ENCODE measurements around the gene TSGA10.
"Not testable (repeated sequence)": the region's sequence is repeated elsewhere in the genome, so short reads cannot be mapped to it uniquely, and the experiment has no call there.

The TSGA10 gene, protein sequence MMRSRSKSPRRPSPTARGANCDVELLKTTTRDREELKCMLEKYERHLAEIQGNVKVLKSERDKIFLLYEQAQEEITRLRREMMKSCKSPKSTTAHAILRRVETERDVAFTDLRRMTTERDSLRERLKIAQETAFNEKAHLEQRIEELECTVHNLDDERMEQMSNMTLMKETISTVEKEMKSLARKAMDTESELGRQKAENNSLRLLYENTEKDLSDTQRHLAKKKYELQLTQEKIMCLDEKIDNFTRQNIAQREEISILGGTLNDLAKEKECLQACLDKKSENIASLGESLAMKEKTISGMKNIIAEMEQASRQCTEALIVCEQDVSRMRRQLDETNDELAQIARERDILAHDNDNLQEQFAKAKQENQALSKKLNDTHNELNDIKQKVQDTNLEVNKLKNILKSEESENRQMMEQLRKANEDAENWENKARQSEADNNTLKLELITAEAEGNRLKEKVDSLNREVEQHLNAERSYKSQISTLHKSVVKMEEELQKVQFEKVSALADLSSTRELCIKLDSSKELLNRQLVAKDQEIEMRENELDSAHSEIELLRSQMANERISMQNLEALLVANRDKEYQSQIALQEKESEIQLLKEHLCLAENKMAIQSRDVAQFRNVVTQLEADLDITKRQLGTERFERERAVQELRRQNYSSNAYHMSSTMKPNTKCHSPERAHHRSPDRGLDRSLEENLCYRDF

GRCh38 chr2:99154643-99155536 lies at the start of gene TSGA10, which contains the start of gene LIPT1:
TSS of gene TSGA10 (minus strand) at chr2:99154942. CDS start at chr2:99109439, 45,503 bp downstream.
TSS of gene LIPT1 (plus strand) at chr2:99154967. CDS start at chr2:99161958, 6,991 bp downstream.
- peak; percentile 95 for DNase-seq (ENCODE audit: low spot score)

DNA sequence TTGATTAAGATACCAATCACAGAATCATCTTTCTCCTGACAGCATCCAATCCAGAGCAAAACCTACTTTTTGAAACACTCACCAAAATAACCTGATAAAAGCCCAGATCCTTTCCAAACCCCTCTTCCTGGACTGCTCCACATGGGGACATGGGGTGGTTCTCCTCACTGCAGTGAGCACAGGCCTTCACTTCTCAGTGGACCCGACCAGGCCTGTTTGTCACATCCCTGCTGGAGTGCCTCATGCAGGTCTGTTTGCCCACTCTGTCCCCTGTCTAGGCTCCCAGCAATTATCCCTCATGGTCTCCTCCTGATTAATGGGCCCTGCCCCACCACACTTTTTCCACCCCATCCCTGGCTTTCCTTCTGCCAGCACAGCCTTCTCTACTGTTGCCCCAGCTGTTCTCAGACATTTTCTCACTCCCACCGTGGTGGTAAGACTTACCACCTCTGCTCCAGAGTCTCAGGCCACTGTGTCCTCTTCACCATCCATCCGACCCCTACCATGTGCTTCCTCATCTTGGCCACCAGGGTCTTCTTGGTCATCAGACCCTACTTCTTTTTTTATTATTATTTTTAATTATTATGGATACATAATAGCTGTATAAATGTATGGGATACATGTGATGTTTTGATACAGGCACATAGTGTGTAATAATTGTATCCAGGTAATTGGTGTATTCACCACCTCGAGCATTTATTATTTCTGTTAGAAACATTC lies 47.4 kb upstream of the TSGA10 start:
- DNase-seq (ENCODE audit: low spot score): no peak

DNA sequence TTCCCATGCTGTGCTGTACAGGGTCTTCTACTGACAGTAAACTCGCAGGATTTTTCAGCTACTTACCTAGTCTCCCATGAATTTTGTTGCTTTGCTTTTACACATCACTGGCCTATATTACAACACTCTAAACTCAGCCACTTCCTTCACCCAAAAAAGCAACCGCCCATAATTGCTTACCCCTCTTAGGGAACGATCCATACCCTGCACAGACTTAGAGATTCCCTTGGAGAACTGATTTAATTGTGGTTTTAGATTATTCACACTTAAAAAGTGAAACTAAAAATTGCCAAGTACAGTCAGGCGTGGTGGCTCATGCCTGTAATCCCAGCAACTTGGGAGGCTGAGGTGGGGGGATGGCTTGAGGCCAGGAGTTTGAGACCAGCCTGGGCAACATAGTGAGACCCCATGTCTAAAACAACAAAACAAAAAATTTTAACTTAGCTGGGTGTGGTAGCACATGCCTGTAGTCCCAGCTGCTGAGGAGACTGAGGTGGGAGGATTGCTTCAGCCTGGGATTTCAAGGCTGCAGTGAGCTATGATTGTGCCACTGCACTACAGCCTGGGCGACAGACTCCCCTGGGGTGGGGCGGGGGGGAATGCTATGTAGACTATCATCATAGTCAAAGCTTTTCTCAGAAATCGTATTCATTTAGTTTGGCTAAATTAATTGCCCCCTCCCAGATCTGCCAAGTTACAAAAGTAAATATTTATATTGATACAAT lies 45.5 kb upstream of the TSGA10 start:
- DNase-seq (ENCODE audit: low spot score): no peak

GRCh38 chr2:99198103-99198841 lies 43.5 kb upstream of the TSGA10 start:
- DNase-seq (ENCODE audit: low spot score): no peak

DNA sequence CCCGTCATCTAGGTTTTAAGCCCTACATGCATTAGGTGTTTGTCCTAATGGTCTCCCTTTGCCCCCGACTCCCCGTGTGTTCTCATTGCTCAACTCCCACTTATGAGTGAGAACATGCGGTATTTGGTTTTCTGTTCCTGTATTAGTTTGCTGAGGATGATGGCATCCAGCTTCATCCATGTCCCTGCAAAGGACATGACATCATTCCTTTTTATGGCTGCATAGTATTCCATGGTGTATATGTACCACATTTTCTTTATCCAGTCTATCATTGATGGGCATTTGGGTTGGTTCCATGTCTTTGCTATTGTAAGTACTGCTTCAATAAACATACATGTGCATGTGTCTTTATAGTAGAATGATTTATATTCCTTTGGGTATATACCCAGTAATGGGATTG lies 37.6 kb upstream of the TSGA10 start:
- not testable (repeated sequence) for DNase-seq (ENCODE audit: low spot score)

GRCh38 chr2:99190548-99190947 lies 35.8 kb upstream of the TSGA10 start:
- peak; percentile 15 for DNase-seq (ENCODE audit: low spot score)

DNA sequence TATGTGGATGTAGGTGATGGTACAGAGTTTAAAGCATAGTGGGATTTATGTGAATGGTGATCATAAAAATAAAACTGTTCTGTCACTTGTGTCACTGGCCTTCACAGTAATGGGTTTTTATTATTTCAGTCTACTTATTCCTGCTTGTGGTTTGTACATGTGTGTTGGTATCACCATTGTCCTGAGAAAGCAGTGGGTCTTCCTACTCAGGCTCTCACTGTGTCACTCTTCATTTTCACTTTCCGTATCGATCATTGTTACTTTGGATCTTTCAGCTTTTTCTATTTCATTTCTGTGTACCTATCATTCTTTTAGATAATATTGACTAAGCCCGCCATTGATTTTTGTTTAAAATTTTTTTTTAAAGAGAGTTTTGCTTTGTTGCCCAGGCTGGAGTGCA lies 33.6 kb upstream of the TSGA10 start:
- no peak for DNase-seq (ENCODE audit: low spot score)

DNA sequence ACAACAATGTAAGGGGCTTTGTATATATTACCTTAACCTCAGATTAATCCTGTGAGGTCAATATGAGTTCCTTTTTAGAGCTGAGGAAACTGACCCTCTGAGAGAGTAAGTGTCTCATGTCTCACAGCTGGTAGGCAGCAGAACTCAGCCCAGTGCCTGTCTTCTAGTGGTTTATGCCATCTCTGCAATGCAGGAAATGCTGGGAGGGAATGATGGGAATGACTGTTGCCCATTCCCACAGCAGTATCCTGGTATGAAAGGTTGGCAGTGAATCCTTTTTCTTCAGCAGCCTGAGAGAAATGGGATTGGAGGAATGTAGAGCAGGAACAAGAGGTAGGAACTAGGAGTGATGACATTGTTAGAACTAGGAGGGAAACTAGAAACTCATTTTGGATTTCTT lies 32.3 kb upstream of the TSGA10 start:
- DNase-seq (ENCODE audit: low spot score): no peak

DNA sequence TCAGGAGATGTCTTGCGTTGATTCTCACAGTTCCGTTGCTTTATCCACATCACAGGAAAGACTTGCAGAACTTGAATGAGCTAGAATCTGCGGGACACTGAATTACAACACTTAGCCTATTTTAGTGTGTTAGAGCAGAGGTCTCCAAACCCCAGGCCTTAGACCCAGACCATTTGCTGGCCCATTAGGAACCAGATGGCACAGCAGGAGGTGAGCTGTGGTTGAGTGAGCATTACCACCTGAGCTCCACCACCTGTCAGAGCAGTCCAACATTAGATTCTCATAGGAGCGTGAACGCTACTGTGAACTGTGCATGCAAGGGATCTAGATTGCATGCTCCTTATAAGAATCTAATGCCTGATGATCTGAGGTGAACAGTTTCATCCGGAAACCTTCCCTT lies 30.1 kb upstream of the TSGA10 start:
- no peak for DNase-seq (ENCODE audit: low spot score)

DNA sequence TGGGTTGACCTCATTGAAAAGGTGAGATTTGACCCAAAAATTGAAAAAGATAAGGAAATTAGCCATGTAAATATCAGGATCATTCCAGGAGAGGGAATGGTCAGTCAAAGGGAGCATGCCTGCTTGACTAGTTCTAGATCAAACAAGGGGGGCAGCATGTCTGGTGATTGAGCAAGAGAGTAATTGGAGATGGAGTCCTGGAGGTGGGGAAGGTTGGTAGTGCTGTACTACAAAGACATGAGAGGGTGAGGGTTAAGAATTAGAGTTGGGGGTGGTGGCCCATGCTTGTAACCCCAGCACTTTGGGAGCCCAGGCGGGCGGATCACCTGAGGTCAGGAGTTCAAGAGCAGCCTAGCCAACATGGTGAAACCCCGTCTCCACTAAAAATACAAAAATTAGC lies 28.3 kb upstream of the TSGA10 start:
- DNase-seq (ENCODE audit: low spot score): no peak

GRCh38 chr2:99181624-99182000 lies 26.9 kb upstream of the TSGA10 start:
- DNase-seq (ENCODE audit: low spot score): peak; percentile 34

- DNase-seq (ENCODE audit: low spot score): peak; percentile 96
Observed at GRCh38 chr2:99180755-99181623, 26.2 kb upstream of the TSGA10 start, which contains the start of the genes MITD1 and MRPL30. TSS of gene MITD1 (minus strand) at chr2:99181058. CDS start at chr2:99180981, 77 bp downstream. TSS of gene MRPL30 (plus strand) at chr2:99181184. CDS start at chr2:99186204, 5,020 bp downstream.

DNA sequence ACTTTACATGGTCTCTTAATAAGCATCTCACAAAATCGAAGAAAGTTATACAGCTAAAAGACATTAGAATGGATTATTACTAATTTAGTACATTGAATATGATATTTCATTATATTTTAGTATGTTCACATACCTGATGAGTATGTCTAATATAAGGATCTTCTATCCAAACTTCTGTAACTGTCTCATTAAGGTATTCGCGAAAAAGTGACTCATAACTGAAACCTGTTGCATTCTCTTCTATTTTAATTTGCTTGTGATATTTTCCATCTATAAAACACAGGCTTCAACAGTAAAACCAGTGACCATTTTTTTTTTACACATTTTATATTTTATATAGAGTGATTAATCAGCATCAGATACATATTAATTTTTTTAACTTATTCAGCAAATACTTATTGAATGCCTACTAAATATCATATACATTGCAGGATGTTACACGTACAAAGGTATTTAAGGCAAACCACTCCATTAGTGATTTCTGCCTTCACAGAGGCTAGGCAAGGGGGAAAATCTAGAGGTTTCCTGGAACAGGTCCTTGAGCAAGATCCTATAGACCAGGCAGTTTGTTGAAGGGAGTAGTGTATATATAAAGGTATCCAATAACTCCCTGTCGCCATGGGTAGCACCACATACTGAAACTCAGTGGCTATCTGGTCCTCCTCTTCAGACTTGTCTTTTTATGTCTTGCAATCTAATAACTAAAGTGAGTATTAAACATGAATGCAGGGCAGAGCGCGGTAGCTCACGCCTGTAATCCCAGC lies 16.8 kb upstream of the TSGA10 start:
- no peak for DNase-seq (ENCODE audit: low spot score)

DNA sequence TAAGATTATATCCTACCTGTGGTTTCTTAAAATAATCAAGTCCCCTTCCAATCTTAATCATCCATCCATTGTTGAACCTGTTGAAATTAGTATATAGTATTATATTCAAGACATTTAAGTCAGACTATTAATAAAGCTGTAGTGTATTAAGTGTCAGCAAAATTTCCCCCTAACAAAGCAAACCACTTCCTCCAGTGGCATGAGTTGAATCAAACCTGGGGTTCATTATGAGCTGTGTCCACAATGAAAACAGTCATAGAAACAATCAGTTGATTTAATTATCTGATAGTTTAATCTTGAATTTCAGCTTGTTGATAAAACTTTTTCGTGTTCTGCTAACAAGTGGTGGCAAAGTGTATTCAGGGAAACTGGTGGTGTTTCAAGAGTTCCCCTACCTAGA lies 14.8 kb upstream of the TSGA10 start:
- DNase-seq (ENCODE audit: low spot score): no peak

DNA sequence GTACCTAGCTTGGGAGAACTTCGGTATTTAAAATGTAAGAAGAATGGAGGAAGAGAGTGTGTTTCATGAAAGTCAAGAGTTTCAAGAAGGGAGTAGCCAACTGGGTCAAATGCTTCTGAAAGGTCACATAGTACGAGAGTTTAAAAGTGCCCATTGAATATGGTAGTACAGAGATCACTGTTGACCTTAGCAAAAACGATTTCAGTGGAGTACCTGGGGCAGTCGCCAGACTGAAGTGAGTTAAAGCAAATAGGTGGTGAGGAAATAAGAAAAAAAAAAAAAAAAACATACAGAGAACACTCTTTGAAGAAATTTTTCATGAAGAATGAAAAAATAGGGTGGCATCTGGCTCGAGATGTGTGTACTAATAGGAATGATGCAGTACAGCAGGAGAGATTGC lies 11.5 kb upstream of the TSGA10 start:
- no peak for DNase-seq (ENCODE audit: low spot score)

DNA sequence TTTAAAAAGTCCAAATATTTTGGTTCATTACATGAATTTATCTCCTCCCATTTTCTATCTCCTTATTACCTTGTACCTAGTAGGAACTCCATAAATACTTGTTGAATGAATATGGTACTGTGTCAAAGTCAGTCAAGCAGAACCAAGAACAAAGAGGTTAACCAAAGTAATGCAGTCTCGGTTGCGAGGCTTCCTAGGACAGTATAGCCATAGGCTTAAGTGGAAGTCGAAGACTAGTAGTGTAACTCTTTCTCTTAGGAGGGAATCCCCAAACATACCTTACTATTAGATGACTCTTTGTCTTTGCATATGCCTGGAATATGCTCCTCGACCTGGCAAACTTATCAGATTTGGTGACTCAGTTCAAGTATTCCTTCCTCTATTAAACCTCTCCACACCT lies 4.9 kb upstream of the TSGA10 start:
- no peak for DNase-seq (ENCODE audit: low spot score)

DNA sequence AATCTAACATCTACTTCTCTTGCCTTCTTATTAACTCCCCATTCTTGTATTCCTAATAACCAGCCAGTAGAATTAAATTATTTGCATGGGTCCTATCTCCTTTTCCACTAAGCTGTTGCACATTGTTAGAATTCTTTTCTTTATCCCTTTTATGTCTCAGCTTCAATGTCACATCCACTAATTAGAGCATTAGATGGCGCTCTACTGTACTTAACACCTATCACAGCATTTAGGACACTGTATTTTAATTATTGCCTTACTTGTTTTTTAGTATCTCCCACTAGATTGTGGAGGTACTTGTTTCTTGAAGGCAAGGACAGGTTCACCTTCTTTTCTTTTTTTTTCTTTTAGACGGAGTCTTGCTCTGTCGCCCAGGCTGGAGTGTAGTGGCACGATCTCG lies 3.9 kb upstream of the TSGA10 start:
- no peak for DNase-seq (ENCODE audit: low spot score)

GRCh38 chr2:99156891-99157290 lies 2.1 kb upstream of the TSGA10 start:
- DNase-seq (ENCODE audit: low spot score): peak; percentile 46

Measured in NAMALWA (cell line).